Chondrocyte (in vitro differentiated cells): ENCODE data around the gene TTLL8. TPM values are rescaled to one million over a fixed set of nuclear protein-coding genes. Genes with fewer than 3 reads are reported as not detected.
A peak's percentile ranks its signal among the peaks of the same experiment; 100 is the strongest.

ENCODE experiments used
- DNase-seq: peaks from one replicate; pipeline ENCODE4 v3.0.0; 2021; ENCODE audit warnings: mixed read lengths, low spot score
- H3K27ac Mint-ChIP-seq: one replicate; pipeline ENCODE4 v1.8.0; 2021; ENCODE audit warnings: mild to moderate bottlenecking, moderate library complexity, mixed read lengths; ENCODE audit not compliant: unreplicated experiment
- H3K27me3 Mint-ChIP-seq: 2 replicates; pipeline ENCODE4 v1.8.0; 2021; ENCODE audit warnings: low read depth, mixed read lengths
- H3K36me3 Mint-ChIP-seq: 2 replicates; pipeline ENCODE4 v1.8.0; 2021; ENCODE audit warnings: low read depth, mixed read lengths
- H3K4me1 Mint-ChIP-seq: 2 replicates; pipeline ENCODE4 v1.8.0; 2021; ENCODE audit warnings: low read depth, mild to moderate bottlenecking, mixed read lengths
- H3K4me3 Mint-ChIP-seq: one replicate; pipeline ENCODE4 v1.8.0; 2021; ENCODE audit warnings: mild to moderate bottlenecking, moderate library complexity, mixed read lengths; ENCODE audit not compliant: unreplicated experiment
- H3K9me3 Mint-ChIP-seq: 2 replicates; pipeline ENCODE4 v1.8.0; 2021; ENCODE audit warnings: low read depth, mixed read lengths
- total RNA-seq: library from RNA; stranded (reverse); gene quantifications from 3 replicates; pipeline ENCODE4 v1.2.1, GENCODE V29; 2021
- TF ChIP-seq, protein P1 (sequence below): fragments of 200-600 bp; sonication (generic); IDR thresholded peaks from 2 replicates; pipeline ENCODE4 v1.5.0; 2021; ENCODE audit warnings: antibody characterized with exemption, mild to moderate bottlenecking, moderate library complexity

The TTLL8 gene
- total RNA-seq, 1 donor from 2014 or later = not detected

GRCh38 chr22:50072167-50072555, 14.1 kb upstream of the TTLL8 start:
- no peak overlapping the region for H3K27ac Mint-ChIP-seq
- TF ChIP-seq, protein P1, sequence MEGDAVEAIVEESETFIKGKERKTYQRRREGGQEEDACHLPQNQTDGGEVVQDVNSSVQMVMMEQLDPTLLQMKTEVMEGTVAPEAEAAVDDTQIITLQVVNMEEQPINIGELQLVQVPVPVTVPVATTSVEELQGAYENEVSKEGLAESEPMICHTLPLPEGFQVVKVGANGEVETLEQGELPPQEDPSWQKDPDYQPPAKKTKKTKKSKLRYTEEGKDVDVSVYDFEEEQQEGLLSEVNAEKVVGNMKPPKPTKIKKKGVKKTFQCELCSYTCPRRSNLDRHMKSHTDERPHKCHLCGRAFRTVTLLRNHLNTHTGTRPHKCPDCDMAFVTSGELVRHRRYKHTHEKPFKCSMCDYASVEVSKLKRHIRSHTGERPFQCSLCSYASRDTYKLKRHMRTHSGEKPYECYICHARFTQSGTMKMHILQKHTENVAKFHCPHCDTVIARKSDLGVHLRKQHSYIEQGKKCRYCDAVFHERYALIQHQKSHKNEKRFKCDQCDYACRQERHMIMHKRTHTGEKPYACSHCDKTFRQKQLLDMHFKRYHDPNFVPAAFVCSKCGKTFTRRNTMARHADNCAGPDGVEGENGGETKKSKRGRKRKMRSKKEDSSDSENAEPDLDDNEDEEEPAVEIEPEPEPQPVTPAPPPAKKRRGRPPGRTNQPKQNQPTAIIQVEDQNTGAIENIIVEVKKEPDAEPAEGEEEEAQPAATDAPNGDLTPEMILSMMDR = no peak
- no peaks in the 10 kb centered on the region for H3K36me3 Mint-ChIP-seq
- DNase-seq = peak; percentile 68
- no peaks in the 10 kb centered on the region for H3K4me1 Mint-ChIP-seq
- H3K27me3 Mint-ChIP-seq = peaks cover 1% of the 10 kb centered on the region
- no peak overlapping the region for H3K4me3 Mint-ChIP-seq
- H3K9me3 Mint-ChIP-seq = no peaks in the 10 kb centered on the region

DNA sequence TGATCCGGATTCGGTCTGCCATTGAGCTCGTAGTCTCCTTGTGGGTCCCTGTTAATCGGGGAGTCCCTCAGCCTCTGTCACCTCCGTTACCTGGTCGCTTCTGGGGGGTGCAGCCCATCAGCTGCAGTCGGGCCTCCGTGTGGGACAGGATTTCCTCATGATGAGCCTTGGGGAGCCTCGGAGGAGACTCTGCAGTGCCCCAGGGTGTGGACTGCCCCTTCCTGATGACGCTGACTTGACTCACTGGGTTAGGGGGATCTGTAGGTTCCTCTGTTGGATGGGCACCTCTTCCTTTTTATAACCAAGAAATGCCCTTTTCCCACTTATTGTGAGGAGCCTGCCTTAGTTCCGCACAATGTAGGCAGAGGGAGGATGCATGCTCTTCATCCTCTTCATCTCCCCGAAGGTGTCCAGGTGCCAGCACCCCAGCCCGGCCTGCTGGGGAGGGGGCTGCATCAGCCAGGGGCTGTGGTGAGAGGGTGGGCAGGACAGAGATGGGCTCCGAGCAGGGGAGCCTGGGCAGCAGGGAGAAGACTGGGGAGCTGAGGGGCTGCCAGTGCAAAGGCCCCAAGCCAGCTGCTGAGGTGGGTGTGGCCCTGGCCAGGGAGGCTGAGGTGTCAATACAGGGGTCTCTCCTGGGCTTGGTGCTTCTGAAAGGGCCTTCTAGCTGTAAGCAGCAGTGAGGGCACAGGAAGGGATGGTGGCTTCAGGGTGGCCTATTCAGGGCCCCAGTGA, 13.5 kb upstream of the TTLL8 start:
- peak; percentile 73 for DNase-seq
- Mint-ChIP-seq H3K36me3 (no peaks in the 10 kb centered on the region), H3K4me3 (no peak overlapping the region), H3K27ac (no peak overlapping the region), H3K27me3 (peaks cover 1% of the 10 kb centered on the region), H3K4me1 (no peaks in the 10 kb centered on the region), H3K9me3 (no peaks in the 10 kb centered on the region)
- TF ChIP-seq, protein P1 = no peak

- Mint-ChIP-seq H3K4me1 (no peaks in the 10 kb centered on the region), H3K36me3 (no peaks in the 10 kb centered on the region), H3K27me3 (peaks cover 1% of the 10 kb centered on the region), H3K27ac (no peak overlapping the region), H3K4me3 (no peak overlapping the region), H3K9me3 (no peaks in the 10 kb centered on the region)
- no peak for DNase-seq
- TF ChIP-seq, protein P1 = no peak
Observed at GRCh38 chr22:50070366-50070765, 12.3 kb upstream of the TTLL8 start.

GRCh38 chr22:50068096-50068495, 10.0 kb upstream of the TTLL8 start:
- no peak for DNase-seq
- no peaks in the 10 kb centered on the region for H3K36me3 Mint-ChIP-seq
- no peaks in the 10 kb centered on the region for H3K4me1 Mint-ChIP-seq
- no peak overlapping the region for H3K4me3 Mint-ChIP-seq
- no peak overlapping the region for H3K27ac Mint-ChIP-seq
- no peaks in the 10 kb centered on the region for H3K9me3 Mint-ChIP-seq
- TF ChIP-seq, protein P1 = no peak
- H3K27me3 Mint-ChIP-seq = peaks cover 1% of the 10 kb centered on the region

GRCh38 chr22:50067244-50067643, 9.1 kb upstream of the TTLL8 start:
- Mint-ChIP-seq H3K4me1 (no peaks in the 10 kb centered on the region), H3K9me3 (no peaks in the 10 kb centered on the region), H3K27me3 (peaks cover 1% of the 10 kb centered on the region), H3K4me3 (no peak overlapping the region), H3K27ac (no peak overlapping the region), H3K36me3 (no peaks in the 10 kb centered on the region)
- TF ChIP-seq, protein P1 = no peak
- DNase-seq = no peak
